Stomach (tissue), 9 donors: ENCODE measurements around the gene FAM222A. TPM values are rescaled to one million over a fixed set of nuclear protein-coding genes. Genes with fewer than 3 reads are reported as not detected.

ENCODE experiments used
- DNase-seq, 2 donors: peaks; one replicate each; pipeline versions ENCODE4 v3.0.0 to v3.0.0-alpha.2; 2013 to 2019
- H3K27ac ChIP-seq, 5 donors: fragments of 200-600 bp in 4 of 5; sonication (generic) in 4 of 5; one replicate each; pipeline ENCODE4 v1.5.1; 2013 to 2019; ENCODE audit warnings: mild to moderate bottlenecking in 1 of 5, moderate library complexity in 1 of 5
- H3K27me3 ChIP-seq, 3 donors: fragments of 200-600 bp; sonication (generic); one replicate each; pipeline ENCODE4 v1.5.1; 2017 to 2019; ENCODE audit warnings: mixed run types in 1 of 3
- H3K36me3 ChIP-seq, 4 donors: fragments of 200-600 bp; sonication (generic); 1 replicate in 3 of 4; 2 replicates in 1 of 4; pipeline ENCODE4 v1.5.1; 2016 to 2019
- H3K4me1 ChIP-seq, 4 donors: fragments of 200-600 bp; sonication (generic); one replicate each; pipeline ENCODE4 v1.5.1; 2016 to 2019
- H3K4me3 ChIP-seq, 4 donors: fragments of 200-600 bp; sonication (generic) in 3 of 4; one replicate each; pipeline ENCODE4 v1.5.1; 2016 to 2019; ENCODE audit warnings: mild to moderate bottlenecking in 1 of 4
- H3K9me3 ChIP-seq, 4 donors: fragments of 200-600 bp; sonication (generic); one replicate each; pipeline ENCODE4 v1.5.1; 2016 to 2019
- EP300 ChIP-seq: sonication (generic); formaldehyde crosslinking; IDR thresholded peaks from one replicate; pipeline ENCODE4 v1.6.1; 2017; ENCODE audit warnings: antibody characterized with exemption
- POLR2A ChIP-seq, 4 donors: fragments of 450-650 bp; IDR thresholded peaks; one replicate each; pipeline ENCODE4 v1.6.1; 2016; ENCODE audit warnings: antibody characterized with exemption in 4 of 4, control low read depth in 2 of 4, mild to moderate bottlenecking in 1 of 4, moderate library complexity in 1 of 4
- POLR2AphosphoS5 ChIP-seq, 3 donors: sonication (generic); formaldehyde crosslinking; IDR thresholded peaks; one replicate each; pipeline ENCODE4 v1.6.1; 2016; ENCODE audit warnings: antibody characterized with exemption in 3 of 3
- WGBS, 5 donors: extraction: QIAGEN DNeasy Blood & Tissue Kit in 3 of 5; methylation state at CpG; one replicate each; pipeline versions ENCODE4 v1.1.5 to v1.1.7; 2013 to 2018; 5-methylcytosine and 5-hydroxymethylcytosine counted together
- intact Hi-C: fragments of 100-400 bp; cut with DNase I; formaldehyde crosslinking; loops from one replicate; pipeline ENCODE4 v1.15.1; 2023; ENCODE audit warnings: low total_unique reads
- polyA plus RNA-seq, 3 donors: library from polyadenylated mRNA; stranded (reverse); fragments of 200-250 nt; gene quantifications; one replicate each; pipeline ENCODE4 v1.2.3, GENCODE V29; 2013
- total RNA-seq, 5 donors: library from RNA; depleted of rRNA; stranded (reverse); fragments of >200 nt; gene quantifications; one replicate each; pipeline versions ENCODE4 v1.1.0 to v1.2.3, GENCODE V29; 2014 to 2016
- TF ChIP-seq, protein P1 (sequence below), 7 experiments: fragments of 450-650 bp in 4 of 7; fragments of 200-600 bp in 3 of 7; sonication (generic) in 3 of 7; IDR thresholded peaks; one replicate each; pipeline ENCODE4 v1.5.1; 2016 to 2019; ENCODE audit warnings: antibody characterized with exemption in 7 of 7, control low read depth in 2 of 7, mild to moderate bottlenecking in 1 of 7
- donor health status: healthy with polysubstance abuse.
- donor health status: Bipolar disorder and iron deficiency.
- donor health status: healthy.

The FAM222A gene
- total and polyA plus RNA-seq, 8 donors = 1.7 to 19.7 (median 4.5) TPM

- DNase-seq = no peak
- H3K9me3 ChIP-seq = no peaks in the 10 kb centered on the region
- no peaks in the 10 kb centered on the region for H3K36me3 ChIP-seq
- no peak overlapping the region for H3K27ac ChIP-seq
- 50 to 72% (median 60%) methylated on average over 5 to 6 of the region's 6 CpGs for WGBS, 5 donors
- no peak overlapping the region for H3K4me3 ChIP-seq
- peaks cover 0 to 2% (median 0%) of the 10 kb centered on the region in 4 donors for H3K4me1 ChIP-seq
- intact Hi-C loops = no loop called here
- TF ChIP-seq EP300 = no peak
- TF ChIP-seq POLR2AphosphoS5 (IDR thresholded peaks at IDR 0.05) = no peak
- TF ChIP-seq, protein P1, sequence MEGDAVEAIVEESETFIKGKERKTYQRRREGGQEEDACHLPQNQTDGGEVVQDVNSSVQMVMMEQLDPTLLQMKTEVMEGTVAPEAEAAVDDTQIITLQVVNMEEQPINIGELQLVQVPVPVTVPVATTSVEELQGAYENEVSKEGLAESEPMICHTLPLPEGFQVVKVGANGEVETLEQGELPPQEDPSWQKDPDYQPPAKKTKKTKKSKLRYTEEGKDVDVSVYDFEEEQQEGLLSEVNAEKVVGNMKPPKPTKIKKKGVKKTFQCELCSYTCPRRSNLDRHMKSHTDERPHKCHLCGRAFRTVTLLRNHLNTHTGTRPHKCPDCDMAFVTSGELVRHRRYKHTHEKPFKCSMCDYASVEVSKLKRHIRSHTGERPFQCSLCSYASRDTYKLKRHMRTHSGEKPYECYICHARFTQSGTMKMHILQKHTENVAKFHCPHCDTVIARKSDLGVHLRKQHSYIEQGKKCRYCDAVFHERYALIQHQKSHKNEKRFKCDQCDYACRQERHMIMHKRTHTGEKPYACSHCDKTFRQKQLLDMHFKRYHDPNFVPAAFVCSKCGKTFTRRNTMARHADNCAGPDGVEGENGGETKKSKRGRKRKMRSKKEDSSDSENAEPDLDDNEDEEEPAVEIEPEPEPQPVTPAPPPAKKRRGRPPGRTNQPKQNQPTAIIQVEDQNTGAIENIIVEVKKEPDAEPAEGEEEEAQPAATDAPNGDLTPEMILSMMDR (IDR thresholded peaks at IDR 0.05) = no peak
- no peak for TF ChIP-seq POLR2A (IDR thresholded peaks at IDR 0.05)
- no peaks in the 10 kb centered on the region for H3K27me3 ChIP-seq
Measured at GRCh38 chr12:109701064-109701463, 12.6 kb upstream of the FAM222A start.

- Histone ChIP-seq H3K9me3 (no peaks in the 10 kb centered on the region), H3K4me1 (peaks cover 0 to 6% (median 2%) of the 10 kb centered on the region in 4 donors), H3K4me3 (no peak overlapping the region), H3K27ac (no peak overlapping the region), H3K27me3 (peaks cover 0 to 4% (median 0%) of the 10 kb centered on the region in 3 donors), H3K36me3 (no peaks in the 10 kb centered on the region)
- no peak for DNase-seq
- TF ChIP-seq POLR2AphosphoS5 (IDR thresholded peaks at IDR 0.05) (no peak), EP300 (no peak), POLR2A (IDR thresholded peaks at IDR 0.05) (no peak)
- TF ChIP-seq, protein P1 (IDR thresholded peaks at IDR 0.05) = no peak
- intact Hi-C loops = no loop called here
- 89 to 94% (median 91%) methylated on average over 9 of the region's 9 CpGs for WGBS, 5 donors
Measured at GRCh38 chr12:109702111-109702841, 11.3 kb upstream of the FAM222A start.

DNA sequence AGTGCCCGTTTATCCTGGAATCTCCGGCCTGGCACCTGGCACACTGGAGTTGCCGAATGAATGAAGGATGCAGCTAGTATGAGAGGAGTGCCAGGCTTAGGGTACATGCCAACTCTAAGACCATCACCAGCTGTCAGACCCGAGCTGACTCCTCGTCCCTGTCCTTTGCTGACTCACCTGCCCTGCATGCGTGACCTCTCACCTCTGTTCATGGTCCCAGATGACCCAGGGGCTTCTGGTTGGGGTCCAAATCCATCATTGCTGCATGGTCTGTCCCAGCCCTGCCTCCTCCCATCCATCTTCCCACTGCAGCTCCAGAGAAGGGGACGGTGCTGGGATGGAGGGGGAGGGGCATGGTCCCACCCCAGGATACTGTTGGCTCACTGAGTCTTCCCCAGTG is 9.9 kb upstream of the FAM222A start:
- TF ChIP-seq POLR2A (IDR thresholded peaks at IDR 0.05) (no peak), POLR2AphosphoS5 (IDR thresholded peaks at IDR 0.05) (no peak), EP300 (no peak)
- TF ChIP-seq, protein P1 (IDR thresholded peaks at IDR 0.05) = no peak
- Histone ChIP-seq H3K4me1 (peaks cover 0 to 9% (median 2%) of the 10 kb centered on the region in 4 donors), H3K27ac (no peak overlapping the region), H3K27me3 (peaks cover 0 to 13% (median 0%) of the 10 kb centered on the region in 3 donors), H3K4me3 (no peak overlapping the region), H3K9me3 (no peaks in the 10 kb centered on the region), H3K36me3 (no peaks in the 10 kb centered on the region)
- intact Hi-C loops = no loop called here
- no peak for DNase-seq
- 65 to 71% (median 68%) methylated on average over 6 to 7 of the region's 7 CpGs for WGBS, 5 donors

DNA sequence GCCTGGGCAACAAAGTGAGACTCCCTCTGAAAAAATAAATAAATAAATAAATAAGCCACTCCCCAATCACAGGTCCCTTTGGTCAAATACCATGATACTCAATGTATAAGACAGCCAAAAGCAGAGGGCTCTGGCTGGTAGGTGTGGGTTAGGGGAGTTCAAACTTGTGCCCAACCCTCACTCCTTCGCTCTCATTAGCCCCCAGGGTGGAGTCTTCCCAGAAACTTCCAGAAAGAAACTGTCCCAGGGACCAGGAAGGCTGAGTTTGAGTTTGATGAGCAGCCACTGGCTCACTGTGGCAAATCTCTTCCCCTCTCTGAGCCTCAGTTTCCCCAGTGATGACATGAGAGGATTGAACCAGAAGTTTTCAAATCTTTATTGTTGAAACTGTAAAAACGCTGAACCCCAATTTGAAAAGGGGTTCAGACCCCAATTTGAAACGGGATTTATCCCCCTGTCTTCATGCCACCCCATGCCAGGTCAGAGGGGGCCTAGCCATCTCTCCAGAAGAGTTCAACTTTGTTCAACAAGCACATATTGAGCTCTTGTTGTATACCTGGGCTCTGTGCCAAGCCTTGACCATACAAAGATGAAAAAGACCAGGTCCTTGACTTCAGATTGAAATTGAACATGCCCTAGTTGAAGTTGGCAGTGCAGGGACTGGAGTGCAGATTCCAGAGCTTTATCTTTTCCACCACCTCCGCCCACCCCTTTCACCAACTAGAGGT is 9.1 kb upstream of the FAM222A start:
- WGBS, 5 donors = 77 to 92% (median 87%) methylated on average over 4 of the region's 4 CpGs
- intact Hi-C loops = no loop called here
- H3K4me3 ChIP-seq = no peak overlapping the region
- DNase-seq = no peak
- peaks cover 0 to 10% (median 4%) of the 10 kb centered on the region in 4 donors for H3K4me1 ChIP-seq
- no peak overlapping the region for H3K27ac ChIP-seq
- no peak for TF ChIP-seq POLR2A (IDR thresholded peaks at IDR 0.05)
- TF ChIP-seq, protein P1 (IDR thresholded peaks at IDR 0.05) = no peak
- TF ChIP-seq POLR2AphosphoS5 (IDR thresholded peaks at IDR 0.05) = no peak
- no peak for TF ChIP-seq EP300
- no peaks in the 10 kb centered on the region for H3K36me3 ChIP-seq
- no peaks in the 10 kb centered on the region for H3K9me3 ChIP-seq
- peaks cover 0 to 20% (median 0%) of the 10 kb centered on the region in 3 donors for H3K27me3 ChIP-seq
